HG03442 (cell line): ENCODE data around the gene DAB1.

ENCODE experiments used
- ATAC-seq: cut with Tn5 transposase; IDR thresholded peaks from one replicate; pipeline ENCODE4 v1.9.1; 2021; ENCODE audit warnings: mild to moderate bottlenecking, moderate library complexity; ENCODE audit not compliant: unreplicated experiment

DAB1 gene

DNA sequence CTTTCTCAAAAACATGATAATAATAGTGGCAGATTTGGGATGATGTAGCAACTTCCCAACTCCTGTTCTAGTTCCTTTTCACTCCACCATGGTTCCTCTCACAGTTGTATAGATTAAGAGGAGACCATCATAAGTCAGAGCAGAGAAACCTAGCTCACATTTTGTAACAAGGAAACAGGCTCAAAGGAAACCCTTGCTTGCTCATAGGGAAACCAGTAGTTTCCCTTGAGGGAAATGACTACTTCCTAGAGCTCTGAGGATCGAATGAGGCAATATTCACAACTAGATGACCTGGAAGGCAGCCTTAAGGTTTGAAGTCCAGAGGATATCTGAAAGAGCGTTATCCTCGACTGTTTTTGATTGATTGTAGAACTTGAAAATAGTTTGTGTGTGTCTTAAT lies 382.0 kb downstream of the DAB1 start:
- ATAC-seq, result no peak

DNA sequence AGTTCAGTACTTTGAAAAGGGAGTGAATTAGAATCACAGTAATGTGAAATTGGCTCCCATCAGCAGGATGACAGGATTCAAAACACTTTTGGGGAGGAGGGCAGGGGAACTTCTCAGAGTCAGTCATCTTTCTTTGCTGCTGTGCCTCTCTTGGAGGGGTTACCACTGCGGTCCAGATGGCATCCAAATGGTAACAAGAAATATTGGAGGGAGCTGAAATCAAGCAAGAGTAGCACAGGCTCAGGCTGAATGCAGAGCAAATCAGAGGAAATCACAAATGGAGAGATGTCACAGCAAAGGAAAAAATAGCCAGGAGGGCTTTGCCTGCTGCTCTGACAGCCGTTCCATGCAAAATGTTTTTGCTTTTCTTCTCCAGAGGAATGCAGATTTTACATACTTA lies 383.0 kb downstream of the DAB1 start:
- ATAC-seq, result no peak

DNA sequence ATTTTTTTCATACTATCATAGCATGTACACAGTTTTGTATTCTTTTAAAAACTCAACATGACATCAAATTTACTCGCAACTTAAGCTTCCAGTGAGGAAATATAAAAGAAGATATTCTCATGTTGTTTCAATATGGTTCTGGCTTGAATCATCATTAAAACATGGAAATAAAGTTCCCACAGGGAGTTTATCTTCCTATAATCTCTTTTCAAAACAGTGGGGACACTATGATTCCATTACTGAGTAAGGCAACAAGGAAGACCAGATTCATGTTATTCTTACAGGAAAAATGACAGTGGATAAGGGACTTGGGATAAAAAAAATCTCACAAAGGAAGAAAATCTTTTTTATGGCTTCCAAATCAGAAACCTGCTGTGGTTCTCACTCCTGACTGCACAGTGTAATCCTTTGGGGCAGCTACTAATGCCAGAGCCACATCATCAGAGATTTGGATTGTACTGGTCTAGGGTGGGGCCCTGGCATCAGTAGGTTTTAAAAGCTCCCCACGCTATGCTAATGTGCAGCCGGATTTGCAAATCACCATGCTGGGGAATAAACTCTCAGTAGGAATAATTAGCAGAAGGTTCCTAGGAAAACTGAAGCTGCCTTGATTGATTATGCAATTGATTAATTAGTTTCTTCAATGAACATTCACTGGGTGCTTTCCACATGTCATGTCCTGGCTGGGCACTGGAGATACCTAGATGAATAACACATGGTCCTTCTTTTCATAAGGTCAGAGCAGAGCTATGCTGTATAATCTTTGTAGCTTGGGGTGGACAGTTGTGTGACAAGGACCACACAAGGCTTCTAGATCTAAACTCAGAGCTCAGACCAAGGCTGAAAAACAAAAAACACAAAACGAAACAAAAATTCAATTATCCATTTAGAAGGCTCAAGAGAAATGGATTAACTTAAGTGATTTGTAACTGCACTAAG lies 386.9 kb downstream of the DAB1 start:
- no peak for ATAC-seq

DNA sequence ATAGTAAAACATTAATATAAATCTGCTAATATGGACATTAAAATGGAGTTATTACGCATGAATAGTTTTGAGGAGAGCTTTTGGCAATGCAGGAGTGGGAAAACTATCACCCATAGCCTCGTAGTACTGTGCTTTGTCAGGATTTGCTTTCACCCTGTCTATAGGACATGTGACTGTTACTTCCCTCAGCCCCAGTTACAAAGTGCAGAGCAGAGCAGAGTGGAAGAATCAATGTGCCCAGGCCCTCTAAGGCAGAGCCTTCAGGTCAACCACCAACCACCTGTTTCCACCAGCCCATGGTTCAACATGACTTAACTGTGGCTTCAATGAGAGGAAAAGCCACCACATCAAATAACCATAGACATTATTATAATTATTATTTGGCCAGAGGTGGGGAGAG lies 389.1 kb downstream of the DAB1 start:
- ATAC-seq, result no peak

DNA sequence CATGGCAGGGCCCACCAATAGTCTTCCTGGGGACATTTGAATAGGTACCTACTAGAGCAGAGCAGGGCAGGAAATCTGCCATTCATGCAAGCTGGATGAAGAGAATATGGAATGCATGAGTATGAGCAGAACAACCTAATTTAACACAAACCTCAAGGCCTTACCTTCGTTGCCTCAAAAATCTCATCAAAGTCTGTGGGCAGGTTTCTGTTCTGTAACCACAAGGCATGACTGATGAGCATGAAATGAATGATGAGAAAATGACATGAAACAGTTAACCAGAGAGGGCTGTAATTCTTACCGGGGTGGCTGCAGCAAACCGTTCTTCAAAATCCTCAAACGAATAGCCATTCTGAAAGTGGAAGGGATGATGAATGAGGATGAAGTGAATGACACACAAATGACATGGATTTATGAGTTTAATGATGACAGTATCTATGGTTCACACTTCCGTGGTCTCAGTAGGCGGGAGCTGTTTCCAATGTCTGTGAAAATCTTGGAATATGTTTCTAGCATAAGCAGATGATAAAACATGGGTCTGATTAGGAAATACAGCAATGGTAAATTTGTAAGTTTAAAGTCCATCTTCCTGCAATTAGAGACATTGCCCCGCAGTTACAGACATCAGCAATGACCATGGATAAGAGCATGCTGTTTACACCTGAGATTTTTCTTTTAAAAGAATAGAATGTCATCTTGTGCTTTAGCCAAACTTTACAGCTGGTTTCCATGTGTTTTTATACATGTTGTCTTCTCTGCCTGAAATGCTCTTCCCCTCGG lies 390.4 kb downstream of the DAB1 start:
- ATAC-seq, result no peak

DNA sequence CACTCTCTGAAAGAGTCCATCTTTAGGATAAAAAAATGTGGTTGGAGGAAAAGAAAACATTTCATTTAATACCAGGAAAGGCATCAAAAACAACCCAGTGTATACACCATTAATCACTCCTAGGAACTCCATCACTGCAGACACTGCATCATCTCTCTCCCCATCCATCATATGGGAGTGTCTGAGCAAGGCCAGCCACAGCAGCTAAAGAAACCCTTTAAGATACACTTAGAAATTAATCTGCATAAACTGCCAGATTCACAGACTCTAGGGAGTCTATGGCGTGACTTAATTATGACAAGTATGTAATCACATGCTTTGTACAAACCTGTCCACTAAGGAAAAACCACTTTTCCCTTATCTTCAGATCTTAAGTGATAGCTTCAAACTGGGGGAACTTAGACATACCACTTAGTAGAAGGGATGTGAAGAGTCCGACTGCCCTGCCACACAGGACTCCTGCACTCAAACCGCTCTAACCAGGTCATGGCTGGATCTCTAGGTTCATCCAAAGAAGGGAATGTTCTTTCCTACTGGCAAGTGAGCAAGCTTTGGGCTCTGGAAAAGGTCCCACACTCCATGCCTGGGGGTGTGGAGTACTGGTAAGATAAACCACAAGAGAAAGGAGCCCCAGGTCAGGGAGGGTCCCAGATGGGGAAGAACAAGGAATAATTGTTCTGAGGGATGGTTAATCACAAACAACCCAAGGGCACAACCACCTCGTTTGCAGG lies 397.1 kb downstream of the DAB1 start:
- ATAC-seq, result no peak

DNA sequence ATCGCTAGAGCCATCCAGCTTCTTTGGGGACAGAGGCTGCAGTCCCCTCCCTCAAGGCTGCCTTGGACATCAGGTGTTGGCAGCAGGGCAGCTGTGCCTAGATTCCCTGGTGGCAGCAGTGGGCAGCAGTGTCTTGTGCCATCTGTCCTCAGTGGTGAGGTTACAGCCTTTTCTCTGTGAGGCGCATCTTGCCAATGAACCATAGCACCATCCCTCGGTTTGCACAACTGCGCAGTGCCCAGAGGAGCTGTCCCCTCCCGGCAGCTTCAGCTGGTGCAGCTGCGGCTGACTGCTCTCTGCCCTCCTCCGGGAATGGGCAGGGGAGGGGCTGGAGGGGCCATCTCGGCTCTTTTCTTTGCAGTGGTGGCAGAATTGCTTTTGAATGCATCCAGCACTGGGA lies 399.0 kb downstream of the DAB1 start:
- ATAC-seq, result no peak

DNA sequence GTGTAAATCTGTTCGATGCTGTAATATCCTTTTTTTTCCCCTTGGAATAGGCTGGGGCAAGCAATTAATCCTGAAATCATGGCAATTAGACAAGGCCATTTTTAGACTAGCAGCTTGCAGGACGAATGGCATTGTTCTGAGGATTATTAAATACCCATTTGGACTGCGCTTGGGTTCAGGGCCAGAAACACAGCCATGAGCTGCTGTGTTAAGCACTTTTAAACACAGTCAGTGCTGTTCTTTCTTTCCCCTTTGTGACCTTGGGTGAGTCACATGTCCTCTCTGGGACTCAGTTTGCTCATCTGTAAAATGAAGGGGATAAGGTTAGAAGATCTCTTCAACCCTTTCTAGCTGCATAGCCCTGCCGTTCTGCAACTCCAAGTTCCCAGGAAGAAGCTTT lies 399.4 kb downstream of the DAB1 start:
- ATAC-seq, result no peak

DNA sequence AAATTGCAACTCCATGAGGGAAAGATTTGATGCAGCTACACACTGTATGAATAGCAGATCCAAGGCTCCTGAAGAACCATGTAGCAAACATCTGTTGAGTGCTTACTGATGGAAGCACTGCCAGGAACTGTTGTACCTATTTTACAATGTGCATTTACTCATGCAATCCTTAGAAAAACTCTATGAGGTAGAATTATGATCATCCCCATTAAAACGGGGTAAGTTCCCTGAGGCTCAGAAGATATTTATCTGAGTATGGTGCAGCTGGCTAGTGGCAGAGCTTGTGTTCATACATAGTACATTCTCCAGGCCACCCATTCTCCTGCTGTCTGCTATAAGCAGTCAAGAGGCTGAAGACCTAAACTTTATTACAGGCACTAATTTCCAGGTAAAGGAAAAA lies 403.6 kb downstream of the DAB1 start:
- ATAC-seq, result no peak

DNA sequence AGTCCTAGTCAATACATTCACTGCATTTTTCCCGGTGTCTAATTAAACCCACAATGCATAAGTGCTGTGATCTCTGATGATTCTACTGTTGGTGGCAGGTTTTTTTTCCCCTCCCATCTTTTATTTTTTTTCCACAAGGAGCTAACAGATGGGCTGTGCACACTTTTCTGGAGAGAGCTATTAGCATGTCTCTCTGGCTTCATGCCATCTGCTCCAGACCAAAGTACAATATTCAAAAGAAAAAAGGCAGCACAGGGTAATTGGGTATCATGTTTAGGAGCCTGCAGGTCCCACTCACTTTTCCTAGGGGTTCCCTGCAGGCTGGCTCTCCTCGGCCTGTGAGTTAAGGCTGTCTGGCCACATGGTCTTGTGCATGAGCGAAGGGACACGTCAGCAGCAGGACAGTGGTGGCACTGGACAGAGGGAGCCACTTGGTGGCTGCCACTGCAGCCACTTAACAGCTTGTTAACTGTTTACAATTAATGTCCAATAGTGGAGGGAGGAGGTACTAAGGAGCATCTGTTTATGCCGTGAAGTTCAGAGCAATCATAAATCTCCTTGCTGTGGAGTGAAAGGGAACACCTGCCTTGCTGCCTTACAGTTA lies 404.5 kb downstream of the DAB1 start:
- no peak for ATAC-seq

DNA sequence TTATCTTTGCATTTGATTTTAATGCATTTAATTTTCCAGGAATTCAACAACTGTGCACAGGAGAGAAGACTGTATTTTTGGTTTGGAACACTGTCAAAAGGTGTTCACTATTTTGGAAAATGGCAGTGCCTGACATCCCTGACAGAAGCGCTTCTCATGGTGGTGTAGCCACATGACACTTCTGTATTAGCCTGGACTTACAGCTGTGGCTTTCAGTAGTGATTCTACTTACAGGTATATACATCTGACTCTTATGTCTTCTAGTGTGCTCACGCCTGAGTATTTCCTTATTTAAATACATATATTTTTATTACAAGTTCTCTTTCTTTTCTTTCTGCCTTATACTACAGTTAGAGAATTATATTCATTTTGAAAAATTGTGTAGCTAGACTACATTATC lies 405.7 kb downstream of the DAB1 start:
- no peak for ATAC-seq

DNA sequence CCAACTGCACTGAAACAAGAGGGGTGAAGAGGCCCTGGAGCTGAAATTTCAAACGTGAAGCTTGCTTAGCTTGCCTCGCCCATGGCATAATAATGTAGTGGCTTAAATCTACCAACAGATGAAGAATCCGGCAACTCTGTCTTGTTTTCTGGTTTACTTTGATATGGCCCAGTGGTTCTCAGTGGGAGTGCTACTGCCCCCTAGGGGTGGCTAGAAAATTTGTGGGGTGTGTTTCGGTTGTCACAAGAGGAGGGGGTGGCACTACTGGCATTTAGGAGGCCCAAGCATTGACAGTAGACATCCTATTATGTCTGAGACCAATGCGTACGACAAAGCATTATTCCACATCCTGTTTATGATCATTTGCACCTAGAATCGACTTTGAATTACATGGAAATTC lies 406.1 kb downstream of the DAB1 start:
- no peak for ATAC-seq

DNA sequence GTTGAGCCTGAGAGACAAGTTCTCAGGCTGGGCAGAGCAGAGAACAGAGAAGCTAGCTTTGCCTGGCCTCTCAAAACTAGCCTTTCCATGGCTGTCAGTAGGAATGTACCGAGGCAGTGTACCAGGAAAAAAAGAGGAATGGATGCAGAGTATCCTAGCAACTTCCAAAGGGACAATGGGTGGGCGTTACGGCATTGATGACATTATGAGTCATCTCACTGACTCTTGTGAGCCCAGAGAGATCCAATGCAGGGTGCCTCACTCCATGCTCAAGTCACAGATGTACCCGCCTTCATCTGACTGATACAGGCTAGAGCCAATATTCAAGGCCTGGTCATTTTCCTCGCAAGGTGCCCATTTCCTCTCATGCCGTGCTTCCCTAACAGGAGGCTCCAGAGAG lies 406.7 kb downstream of the DAB1 start:
- no peak for ATAC-seq

DNA sequence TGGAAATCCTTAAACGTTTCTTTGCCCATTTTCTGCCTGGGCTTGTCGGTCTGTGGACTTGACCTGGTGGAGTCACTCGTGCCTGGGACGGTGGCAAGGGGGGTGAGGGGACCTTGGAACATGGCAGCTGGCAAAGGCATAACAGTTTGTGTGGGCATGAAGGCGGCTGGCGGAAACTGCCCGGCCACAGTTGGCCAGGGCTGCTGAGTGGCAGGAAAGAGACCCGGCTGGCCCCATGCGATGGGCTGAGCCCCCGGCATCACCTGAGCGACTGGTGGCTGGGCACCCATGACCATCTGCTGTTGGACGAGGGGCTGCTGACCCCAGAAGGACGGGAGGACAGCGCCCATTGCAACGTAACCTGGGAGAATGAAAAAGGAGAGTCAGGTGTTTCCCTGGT lies 408.8 kb downstream of the DAB1 start:
- no peak for ATAC-seq

DNA sequence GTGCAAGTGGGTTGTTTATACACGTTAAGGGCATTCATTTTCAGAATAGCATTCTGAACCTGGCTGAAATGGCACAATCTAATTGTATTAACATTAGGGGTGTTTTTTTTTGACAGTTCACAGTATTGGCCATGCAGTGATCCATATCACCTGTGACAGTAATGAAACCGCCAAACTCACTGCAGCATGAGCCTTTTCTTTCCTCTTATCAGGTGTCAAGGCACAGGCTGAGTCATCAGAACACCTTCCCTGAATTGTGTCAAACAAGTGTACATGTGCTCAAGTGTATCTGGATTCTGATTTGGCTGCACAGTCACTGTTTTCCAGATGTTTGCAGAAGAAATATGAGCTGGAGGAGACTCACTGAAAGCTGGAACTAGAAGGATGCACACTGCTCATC lies 410.3 kb downstream of the DAB1 start:
- ATAC-seq, result no peak

DNA sequence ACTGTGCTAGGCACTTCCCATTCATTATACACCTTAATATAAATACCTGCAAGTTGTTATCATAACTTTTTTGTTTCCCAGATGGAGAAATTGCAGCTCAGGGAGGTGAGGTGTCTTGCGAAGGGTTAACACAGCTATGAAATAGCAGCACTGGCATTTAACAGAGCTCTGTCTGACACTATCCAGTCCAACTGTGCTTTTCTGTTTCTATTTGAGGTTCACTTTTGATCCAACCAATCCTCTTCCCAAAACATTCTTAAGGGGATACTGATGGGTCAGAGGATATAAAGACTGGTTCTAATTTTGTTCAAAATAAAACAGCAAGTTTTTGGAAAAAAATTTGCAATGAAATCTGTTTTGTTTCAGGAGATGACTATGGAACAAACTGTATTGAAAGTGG lies 411.5 kb downstream of the DAB1 start:
- ATAC-seq, result no peak

DNA sequence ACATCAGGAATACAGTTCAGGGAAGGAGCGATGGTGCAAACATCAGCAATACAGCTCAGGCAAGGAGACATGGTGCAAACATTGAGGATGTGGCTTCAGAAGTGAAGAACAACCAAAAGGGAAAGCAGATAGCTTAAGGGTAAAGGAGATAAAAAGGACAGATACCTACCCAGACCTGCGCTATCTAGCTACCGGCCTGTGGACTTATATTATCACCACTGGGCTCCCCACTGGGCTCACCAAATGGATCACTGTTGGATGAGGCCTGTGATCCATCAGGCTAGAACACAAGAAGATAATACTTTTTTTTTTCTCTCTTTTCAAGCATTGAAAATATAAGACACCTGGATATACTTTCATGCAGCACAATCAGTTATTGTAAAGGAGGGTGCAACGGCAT lies 413.3 kb downstream of the DAB1 start:
- no peak for ATAC-seq

DNA sequence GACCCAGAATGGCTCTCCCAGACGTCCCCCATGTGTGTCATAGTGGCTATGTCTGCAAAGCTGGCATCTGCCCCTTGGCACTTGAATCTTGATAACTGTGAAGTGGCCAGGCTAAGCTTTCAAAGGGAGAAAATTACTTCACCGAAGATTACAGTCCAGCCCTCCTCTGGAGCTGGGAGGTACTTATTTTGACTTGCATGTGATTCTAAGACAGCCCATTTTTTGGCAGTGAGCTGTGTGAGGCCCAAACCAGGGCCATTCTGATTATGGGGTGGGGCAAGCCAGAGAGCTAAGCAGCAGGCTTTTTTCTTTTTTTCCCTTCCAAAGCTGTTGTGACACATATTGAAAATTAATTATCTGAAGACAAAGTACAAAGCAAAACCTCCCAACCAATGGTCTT lies 415.9 kb downstream of the DAB1 start:
- no peak for ATAC-seq

DNA sequence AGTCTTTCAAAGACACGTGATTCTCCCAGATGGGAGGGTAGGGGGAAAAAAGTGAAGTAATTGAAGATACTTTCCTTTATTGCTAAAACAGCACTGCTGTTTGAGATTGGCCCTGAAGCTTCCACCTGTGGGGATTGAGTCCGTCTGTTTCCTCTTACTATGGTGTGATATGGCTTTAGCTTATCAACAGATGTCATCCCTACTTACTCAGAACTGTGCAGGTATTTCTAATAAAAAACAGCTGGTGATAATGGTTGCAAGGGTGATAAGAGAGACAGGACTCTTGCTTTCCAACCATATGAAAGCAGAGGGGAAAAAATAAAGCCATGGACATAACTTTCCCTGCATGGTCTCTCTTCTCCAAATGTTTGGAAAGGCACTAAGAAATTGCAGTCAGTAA lies 416.4 kb downstream of the DAB1 start:
- ATAC-seq, result no peak

DNA sequence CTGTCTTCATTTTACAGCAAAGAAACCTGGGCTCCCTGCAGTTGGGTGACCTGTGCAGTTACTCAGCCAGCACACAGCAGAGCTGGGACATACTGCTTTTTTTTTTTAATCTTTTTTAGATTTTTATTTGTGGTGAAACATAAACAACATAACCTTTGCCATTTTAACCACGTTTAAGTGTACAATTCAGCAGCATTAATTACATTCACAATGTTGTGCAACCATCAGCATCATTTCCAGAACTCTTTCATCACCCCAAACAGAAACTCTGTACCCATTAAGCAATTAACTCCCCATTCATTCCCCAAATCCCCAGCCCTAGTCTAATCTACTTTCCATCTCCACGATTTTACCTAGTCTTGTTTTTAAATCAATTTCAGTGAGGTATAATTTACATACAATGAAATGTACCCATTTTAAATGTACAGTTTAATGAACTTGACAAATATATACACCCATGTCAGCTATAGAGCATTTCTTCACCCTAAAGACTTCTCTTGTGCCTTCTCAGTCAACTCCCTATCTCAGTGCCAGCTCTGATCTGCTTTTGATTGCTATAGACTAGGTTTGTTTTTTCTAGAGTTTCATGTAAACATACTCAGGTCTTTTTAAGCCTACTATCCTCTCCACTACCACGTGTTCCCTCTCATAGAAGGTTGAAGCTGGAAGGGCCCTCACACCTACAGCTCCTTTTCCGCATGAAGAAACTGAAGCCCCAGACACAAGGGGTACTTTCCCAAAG lies 420.3 kb downstream of the DAB1 start:
- ATAC-seq, result no peak
